RKO (cell line): ENCODE results near the gene TAT.

ENCODE experiments used
- DNase-seq: peaks from one replicate; pipeline ENCODE4 v3.0.0-alpha.2; 2016; ENCODE audit warnings: low spot score

Gene TAT

DNA sequence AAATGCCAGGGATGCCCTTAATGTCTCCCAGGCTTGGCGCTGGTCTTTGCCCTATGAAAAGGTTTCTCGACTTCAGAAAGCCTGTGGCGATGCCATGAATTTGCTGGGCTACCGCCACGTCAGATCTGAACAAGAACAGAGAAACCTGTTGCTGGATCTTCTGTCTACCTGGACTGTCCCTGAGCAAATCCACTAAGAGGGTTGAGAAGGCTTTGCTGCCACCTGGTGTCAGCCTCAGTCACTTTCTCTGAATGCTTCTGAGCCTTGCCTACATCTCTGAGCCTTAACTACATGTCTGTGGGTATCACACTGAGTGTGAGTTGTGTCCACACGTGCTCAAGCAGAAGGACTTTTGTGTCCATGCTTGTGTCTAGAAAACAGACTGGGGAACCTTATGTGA, 39.2 kb downstream of the TAT start:
- DNase-seq = peak; percentile 53

DNA sequence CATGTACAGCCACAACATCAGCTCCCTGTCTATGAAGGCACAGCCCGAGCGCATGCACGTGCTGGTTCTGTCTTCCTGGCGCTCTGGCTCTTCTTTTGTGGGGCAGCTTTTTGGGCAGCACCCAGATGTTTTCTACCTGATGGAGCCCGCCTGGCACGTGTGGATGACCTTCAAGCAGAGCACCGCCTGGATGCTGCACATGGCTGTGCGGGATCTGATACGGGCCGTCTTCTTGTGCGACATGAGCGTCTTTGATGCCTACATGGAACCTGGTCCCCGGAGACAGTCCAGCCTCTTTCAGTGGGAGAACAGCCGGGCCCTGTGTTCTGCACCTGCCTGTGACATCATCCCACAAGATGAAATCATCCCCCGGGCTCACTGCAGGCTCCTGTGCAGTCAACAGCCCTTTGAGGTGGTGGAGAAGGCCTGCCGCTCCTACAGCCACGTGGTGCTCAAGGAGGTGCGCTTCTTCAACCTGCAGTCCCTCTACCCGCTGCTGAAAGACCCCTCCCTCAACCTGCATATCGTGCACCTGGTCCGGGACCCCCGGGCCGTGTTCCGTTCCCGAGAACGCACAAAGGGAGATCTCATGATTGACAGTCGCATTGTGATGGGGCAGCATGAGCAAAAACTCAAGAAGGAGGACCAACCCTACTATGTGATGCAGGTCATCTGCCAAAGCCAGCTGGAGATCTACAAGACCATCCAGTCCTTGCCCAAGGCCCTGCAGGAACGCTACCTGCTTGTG, 40.0 kb downstream of the TAT start:
- no peak for DNase-seq

DNA sequence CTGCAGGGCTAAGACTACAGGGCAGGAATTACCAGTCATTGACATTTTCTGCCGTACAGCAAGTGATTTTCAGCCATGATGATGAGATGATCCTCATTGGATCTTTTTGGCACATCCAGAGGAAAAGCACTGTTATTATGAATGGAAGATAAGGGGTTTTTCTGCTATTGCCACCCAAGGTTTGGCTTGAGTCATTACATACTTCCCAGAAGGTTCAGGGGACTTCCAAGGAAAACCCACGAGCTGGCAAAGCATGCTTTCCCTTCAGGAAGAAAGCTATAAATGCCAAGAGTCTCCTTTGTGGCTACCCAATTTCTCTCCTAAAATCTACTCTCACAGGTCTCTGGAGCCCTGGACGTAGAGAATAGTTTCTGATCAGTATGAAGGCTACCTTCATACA, 44.5 kb downstream of the TAT start:
- no peak for DNase-seq

DNA sequence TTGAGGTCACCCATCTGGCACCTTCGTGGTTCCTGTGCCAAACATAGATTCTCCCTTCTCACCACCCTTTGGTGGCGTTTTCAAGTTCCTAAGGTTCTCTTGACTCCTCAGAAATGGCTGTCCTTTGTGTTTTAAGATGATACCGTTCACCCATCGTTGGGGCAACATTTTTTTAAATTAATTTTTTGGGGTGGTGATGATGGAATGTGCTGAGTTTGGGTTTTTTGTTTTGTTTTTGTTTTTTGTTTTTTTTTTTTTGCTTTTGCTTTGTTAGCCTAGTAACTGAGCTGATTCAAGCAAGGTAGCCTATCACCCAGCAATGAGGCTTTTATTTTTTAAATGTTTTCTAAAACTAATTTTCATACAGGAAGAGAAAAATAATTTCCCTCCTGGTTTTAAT, 48.0 kb downstream of the TAT start:
- no peak for DNase-seq

DNA sequence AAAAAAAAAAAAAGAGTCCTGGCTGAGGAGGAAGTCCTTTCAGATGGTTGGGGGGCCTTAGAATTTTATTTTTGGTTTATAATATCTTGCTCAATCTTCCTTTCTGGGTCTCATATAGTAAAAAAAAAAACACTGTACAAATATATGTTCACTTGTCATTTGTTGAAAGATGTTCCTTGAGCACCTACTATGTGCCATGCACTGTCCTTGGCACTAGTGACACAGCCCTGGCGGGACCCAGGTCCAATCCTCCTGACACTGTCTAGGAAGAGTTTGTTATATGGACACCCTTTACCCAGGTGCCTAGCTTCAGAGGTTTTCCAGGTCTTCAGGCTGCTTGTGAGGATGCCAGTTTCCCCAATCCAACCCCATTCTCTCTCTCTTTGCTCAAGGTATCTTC, 48.6 kb downstream of the TAT start:
- DNase-seq = no peak

DNA sequence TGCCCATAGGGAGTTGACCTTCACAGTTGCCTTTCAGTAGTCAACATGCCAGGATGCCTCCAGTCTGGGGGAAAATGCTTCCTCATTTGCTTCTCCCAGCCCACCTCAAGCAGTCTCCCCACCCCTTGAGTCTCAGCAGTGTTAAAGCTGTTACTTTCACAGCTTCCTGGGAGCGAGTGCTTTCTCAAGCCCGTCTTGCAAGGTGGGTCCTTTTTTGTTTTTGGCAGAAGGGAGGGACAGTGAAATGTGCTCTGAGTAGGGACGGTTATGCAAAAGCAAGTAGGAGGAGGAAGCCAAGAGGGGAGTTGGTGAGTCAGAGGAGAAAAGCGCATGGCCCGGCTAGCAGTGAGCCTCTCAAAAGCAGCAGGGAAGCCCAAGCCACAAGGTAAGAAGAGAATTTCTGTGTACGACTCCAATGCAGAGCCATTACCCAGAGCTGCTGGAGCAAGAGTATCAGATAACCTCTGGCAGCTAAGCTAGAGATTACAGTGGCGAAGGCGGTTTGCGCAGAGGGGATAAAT, 50.7 kb downstream of the TAT start, which contains the start of gene CHST4:
TSS of gene CHST4 (plus strand) at position 316 of the 521 bp plus-strand sequence. CDS start 10,252 bp downstream, outside the sequence.
- no peak for DNase-seq

DNA sequence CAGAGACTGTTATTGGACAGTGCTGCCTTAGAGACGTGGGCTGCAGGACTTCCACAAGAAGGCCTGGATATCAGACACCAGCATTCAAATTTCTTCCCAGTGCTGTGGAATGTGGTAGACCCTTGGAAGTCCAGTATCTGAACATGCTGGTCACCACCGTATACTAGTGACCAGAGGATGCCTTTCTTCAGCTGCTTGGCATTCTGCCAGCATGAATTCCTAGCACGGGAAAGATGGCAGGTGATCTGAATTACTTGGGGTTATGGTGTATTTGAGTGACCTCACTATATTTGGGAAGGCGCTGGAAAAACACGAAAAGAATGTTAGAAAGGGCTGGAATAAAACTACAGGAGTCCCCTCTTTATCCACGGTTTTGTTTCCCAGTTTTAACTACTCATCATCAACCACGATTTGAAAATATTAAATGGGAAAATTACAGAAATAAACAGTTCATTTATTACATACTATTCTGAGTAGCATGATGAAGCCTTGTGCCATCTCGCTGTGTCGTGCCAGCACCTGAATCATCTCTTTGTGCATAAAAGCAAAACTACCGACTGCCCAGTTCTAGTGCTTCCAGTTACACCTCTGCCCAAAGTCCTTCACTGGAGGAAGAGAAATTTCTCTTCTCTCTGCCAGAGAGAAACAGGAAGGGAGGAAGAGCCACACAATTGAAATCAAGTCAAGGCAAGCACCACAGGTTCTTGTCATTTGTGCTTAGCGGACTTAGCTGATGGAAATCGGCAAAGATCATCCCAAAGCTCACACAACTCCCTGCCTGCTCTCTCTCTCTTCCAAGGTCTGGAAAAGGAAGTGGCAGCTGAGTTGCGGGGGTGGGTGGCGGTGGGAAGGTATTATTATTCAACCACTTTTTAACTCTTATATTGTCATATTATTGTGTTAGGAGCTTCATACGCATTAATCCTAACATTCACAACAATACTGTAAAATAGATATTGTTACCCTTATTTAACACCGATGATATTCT, 52.0 kb downstream of the TAT start:
- DNase-seq = no peak

DNA sequence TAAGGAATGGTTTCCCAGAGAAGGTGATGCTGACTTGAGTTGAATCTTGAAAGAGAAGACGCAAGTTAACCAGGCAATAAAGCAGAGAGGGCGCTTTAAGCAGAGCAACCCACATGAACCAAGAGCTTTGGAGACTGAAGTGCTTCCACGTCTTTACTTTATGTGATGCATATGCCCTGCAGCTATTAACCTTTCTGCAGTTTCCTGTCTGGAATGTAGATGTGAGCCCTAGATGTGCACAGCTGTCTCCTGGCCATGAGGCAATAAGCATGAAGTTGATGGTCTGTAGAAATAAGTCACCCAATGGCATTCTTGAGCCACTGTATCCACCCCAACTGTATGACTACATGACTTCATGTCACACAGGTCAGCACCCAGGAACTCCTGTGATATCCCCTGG, 56.3 kb downstream of the TAT start:
- DNase-seq = no peak
